Activated T-helper 1 cell treated with anti-CD3 and anti-CD28 coated beads, Interleukin-12 subunit alpha, Interleukin-12 subunit beta, Interleukin-2, Interleukin-4 antibody, amounts not matched to agents 30 ng/mL and 10 ng/mL and 1 ng/mL, durations not matched to agents 14 hours and 24 hours and 36 hours (primary cell): ENCODE results near the gene SWAP70. TPM values are rescaled to one million over a fixed set of nuclear protein-coding genes. Genes with fewer than 3 reads are reported as not detected.

Source experiments
- DNase-seq: peaks from one replicate; pipeline ENCODE4 v3.0.0; 2021; ENCODE audit warnings: low spot score
- H3K27ac Mint-ChIP-seq: one replicate; pipeline ENCODE4 v1.8.0; 2021; ENCODE audit warnings: mild to moderate bottlenecking, mixed read lengths
- H3K27me3 Mint-ChIP-seq: one replicate; pipeline ENCODE4 v1.8.0; 2022; ENCODE audit warnings: mild to moderate bottlenecking, moderate library complexity, mixed read lengths; ENCODE audit not compliant: insufficient read depth
- H3K36me3 Mint-ChIP-seq: one replicate; pipeline ENCODE4 v1.8.0; 2021; ENCODE audit warnings: low read depth, mixed read lengths
- H3K4me1 Mint-ChIP-seq: one replicate; pipeline ENCODE4 v1.8.0; 2021; ENCODE audit warnings: low read depth, mixed read lengths
- H3K4me3 Mint-ChIP-seq: one replicate; pipeline ENCODE4 v1.8.0; 2021; ENCODE audit warnings: mild to moderate bottlenecking, moderate library complexity, mixed read lengths
- H3K9me3 Mint-ChIP-seq: one replicate; pipeline ENCODE4 v1.8.0; 2021; ENCODE audit warnings: mixed read lengths
- intact Hi-C: fragments of 100-400 bp; cut with micrococcal nuclease; formaldehyde crosslinking; loops from one replicate; pipeline ENCODE4 v1.15.1; 2024
- total RNA-seq: library from RNA; stranded (reverse); gene quantifications from 2 replicates; pipeline ENCODE4 v1.2.3, GENCODE V29; 2022

Gene SWAP70
- total RNA-seq, 1 donor from 2014 or later = 8.5 TPM

DNA sequence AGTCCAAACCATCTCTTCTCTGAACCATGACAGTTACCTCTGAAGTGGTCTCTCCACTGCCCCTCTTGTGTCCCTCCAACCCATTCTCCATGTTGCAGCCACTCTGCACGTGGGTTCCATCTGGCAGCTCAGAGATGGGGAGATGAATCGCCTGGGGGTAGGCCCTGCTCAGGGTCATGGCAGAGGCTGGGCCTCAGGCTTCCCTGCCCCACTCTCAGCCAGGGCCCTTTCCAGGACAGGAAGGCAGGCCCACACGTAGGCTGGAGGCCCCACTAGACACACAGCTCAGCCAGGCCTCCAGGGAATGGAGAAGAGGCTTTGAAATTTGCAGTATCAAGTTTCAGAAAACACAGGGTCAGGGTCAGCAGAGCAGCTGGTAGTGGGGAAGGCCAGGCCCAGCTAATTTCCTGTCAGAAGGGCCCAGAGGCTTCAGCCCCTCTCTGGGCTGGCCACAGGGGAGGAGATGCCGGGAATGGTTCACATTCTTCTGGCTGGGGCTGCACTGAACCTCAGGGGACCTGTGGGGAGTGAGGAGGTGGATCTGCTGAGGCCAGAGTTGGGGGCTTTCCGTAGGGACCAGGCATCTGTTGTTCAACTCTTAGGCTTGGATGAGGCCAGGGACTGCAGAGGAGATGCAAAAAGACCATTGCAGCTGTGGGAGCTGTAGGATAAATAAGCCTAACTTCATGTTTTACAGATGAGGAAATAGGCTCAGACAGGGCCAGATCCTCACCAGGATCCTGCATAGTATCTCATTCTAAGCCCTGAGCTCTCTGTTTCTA lies 101.6 kb downstream of the SWAP70 start:
- Mint-ChIP-seq H3K4me1 (peaks cover 17% of the 10 kb centered on the region), H3K36me3 (peaks cover 1% of the 10 kb centered on the region), H3K9me3 (no peaks in the 10 kb centered on the region), H3K27ac (no peak overlapping the region), H3K4me3 (no peak overlapping the region), H3K27me3 (no peaks in the 10 kb centered on the region)
- intact Hi-C loops = no loop called here
- DNase-seq = no peak

DNA sequence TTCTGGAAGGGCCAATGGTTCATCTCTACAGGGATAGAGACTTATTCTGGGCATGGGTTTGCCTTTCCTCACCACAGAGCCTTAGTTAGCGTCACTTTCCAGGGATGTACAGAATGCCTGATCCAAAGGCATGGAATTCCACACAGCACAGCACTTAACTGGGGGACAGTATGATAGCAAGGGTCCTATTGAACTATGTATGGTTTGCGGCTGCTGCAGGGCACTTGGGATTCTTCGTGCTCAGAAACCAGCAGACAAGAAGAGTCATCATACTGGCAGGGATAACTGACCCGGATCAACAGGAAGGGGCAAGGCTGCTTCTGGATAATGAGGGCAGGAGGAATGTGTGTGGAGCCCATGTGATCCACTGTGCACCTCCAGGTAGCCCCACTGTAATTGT lies 105.7 kb downstream of the SWAP70 start:
- intact Hi-C loops = no loop called here
- Mint-ChIP-seq H3K4me3 (no peak overlapping the region), H3K36me3 (peaks cover 1% of the 10 kb centered on the region), H3K9me3 (no peaks in the 10 kb centered on the region), H3K4me1 (peaks cover 1% of the 10 kb centered on the region), H3K27ac (no peak overlapping the region), H3K27me3 (no peaks in the 10 kb centered on the region)
- DNase-seq = no peak

DNA sequence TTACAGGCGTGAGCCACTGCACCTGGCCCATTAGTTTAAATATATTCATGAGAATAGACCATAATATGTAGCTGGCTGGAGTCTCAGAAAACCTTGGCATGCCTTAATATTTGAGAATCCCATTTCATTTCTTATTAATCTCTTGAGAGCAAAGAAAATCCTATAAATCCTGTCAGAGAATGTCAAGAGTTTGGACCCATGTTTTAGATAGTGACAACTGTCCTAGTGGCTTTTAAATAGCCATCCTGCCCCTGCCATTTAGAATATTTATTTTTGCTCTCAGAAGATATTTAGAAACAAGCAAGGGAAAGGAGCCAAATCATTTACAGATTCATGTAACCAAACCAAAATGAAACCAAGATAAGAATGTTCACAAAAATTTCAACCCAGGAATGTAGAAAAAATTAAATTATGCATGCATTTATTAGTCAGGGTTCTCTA lies 107.2 kb downstream of the SWAP70 start:
- H3K27me3 Mint-ChIP-seq = no peaks in the 10 kb centered on the region
- DNase-seq = no peak
- intact Hi-C loops = no loop called here

GRCh38 chr11:9772218-9772617 lies 108.3 kb downstream of the SWAP70 start:
- Mint-ChIP-seq H3K27me3 (no peaks in the 10 kb centered on the region), H3K4me1 (no peaks in the 10 kb centered on the region), H3K9me3 (no peaks in the 10 kb centered on the region), H3K27ac (no peak overlapping the region), H3K4me3 (no peak overlapping the region), H3K36me3 (peaks cover 1% of the 10 kb centered on the region)
- intact Hi-C loops = no loop called here
- DNase-seq = no peak

More for the DNA sequence above, 107.2 kb downstream of the SWAP70 start:
- no peak overlapping the region for H3K4me3 Mint-ChIP-seq
- H3K36me3 Mint-ChIP-seq = peaks cover 1% of the 10 kb centered on the region
- H3K9me3 Mint-ChIP-seq = no peaks in the 10 kb centered on the region
- no peaks in the 10 kb centered on the region for H3K4me1 Mint-ChIP-seq
- H3K27ac Mint-ChIP-seq = no peak overlapping the region

GRCh38 chr11:9773524-9773923 lies 109.6 kb downstream of the SWAP70 start:
- no peak overlapping the region for H3K27ac Mint-ChIP-seq
- H3K9me3 Mint-ChIP-seq = no peaks in the 10 kb centered on the region
- no peaks in the 10 kb centered on the region for H3K27me3 Mint-ChIP-seq
- H3K36me3 Mint-ChIP-seq = peaks cover 1% of the 10 kb centered on the region
- no peak overlapping the region for H3K4me3 Mint-ChIP-seq
- intact Hi-C loops = no loop called here
- DNase-seq = no peak
- no peaks in the 10 kb centered on the region for H3K4me1 Mint-ChIP-seq

DNA sequence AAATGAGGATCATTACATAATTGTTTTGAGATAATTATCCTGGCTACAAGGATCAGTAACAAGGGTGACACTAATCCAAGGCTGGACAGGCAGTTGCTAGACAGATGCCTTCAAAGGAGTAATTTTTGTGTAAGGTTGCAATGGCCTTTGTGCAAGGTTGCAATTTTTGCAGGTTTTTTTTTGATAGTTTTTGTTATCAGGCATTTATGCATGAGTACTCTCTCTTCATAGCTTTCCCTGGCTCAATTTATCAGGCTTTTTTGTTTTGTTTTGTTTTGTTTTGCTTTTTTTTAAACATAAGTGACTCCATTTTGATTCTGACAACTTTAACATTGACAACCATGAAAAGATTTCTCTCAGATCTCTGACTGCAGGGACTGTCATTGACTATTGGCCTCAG lies 110.2 kb downstream of the SWAP70 start:
- no peak for DNase-seq
- intact Hi-C loops = no loop called here
- Mint-ChIP-seq H3K27me3 (no peaks in the 10 kb centered on the region), H3K27ac (no peak overlapping the region), H3K4me1 (no peaks in the 10 kb centered on the region), H3K36me3 (peaks cover 1% of the 10 kb centered on the region), H3K9me3 (no peaks in the 10 kb centered on the region), H3K4me3 (no peak overlapping the region)

- H3K4me1 Mint-ChIP-seq = no peaks in the 10 kb centered on the region
- H3K9me3 Mint-ChIP-seq = no peaks in the 10 kb centered on the region
- DNase-seq = no peak
- peaks cover 1% of the 10 kb centered on the region for H3K36me3 Mint-ChIP-seq
- H3K4me3 Mint-ChIP-seq = no peak overlapping the region
- intact Hi-C loops = no loop called here
- H3K27me3 Mint-ChIP-seq = no peaks in the 10 kb centered on the region
- H3K27ac Mint-ChIP-seq = no peak overlapping the region
These were observed 110.9 kb downstream of the SWAP70 start for GRCh38 chr11:9774591-9775397.

- H3K27ac Mint-ChIP-seq = no peak overlapping the region
- H3K4me3 Mint-ChIP-seq = no peak overlapping the region
- no peaks in the 10 kb centered on the region for H3K27me3 Mint-ChIP-seq
- H3K4me1 Mint-ChIP-seq = no peaks in the 10 kb centered on the region
- DNase-seq = no peak
- no peaks in the 10 kb centered on the region for H3K36me3 Mint-ChIP-seq
- H3K9me3 Mint-ChIP-seq = no peaks in the 10 kb centered on the region
- intact Hi-C loops = no loop called here
These were observed 111.5 kb downstream of the SWAP70 start for GRCh38 chr11:9775398-9775779.

GRCh38 chr11:9776203-9776602 lies 112.3 kb downstream of the SWAP70 start:
- Mint-ChIP-seq H3K4me3 (no peak overlapping the region), H3K9me3 (no peaks in the 10 kb centered on the region), H3K36me3 (no peaks in the 10 kb centered on the region), H3K4me1 (no peaks in the 10 kb centered on the region), H3K27me3 (no peaks in the 10 kb centered on the region), H3K27ac (no peak overlapping the region)
- intact Hi-C loops = no loop called here
- no peak for DNase-seq

DNA sequence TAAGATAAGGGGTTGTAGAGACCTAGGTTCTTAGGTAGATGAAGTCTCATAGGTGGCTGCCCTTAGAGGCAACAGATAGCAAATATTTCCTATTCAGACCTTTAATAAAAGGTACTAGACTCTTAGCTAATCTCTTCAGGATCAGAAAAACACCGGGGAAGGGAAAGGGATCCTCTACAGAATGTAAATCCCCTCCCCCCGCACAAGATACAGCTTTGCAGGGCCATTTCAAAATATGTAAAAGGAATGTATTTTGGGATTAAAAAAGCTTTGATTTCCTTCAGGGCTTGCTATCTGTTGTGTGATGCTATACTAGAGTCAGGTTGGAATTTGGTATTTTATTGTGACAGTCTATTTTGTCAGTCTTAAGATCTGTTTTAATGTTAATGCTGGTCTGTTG lies 113.2 kb downstream of the SWAP70 start:
- DNase-seq = no peak
- Mint-ChIP-seq H3K27me3 (no peaks in the 10 kb centered on the region), H3K4me3 (no peak overlapping the region), H3K27ac (no peak overlapping the region), H3K4me1 (no peaks in the 10 kb centered on the region), H3K9me3 (no peaks in the 10 kb centered on the region), H3K36me3 (no peaks in the 10 kb centered on the region)
- intact Hi-C loops = no loop called here

GRCh38 chr11:9777525-9777924 lies 113.6 kb downstream of the SWAP70 start:
- H3K4me3 Mint-ChIP-seq = no peak overlapping the region
- intact Hi-C loops = no loop called here
- no peak for DNase-seq
- H3K27ac Mint-ChIP-seq = no peak overlapping the region
- H3K36me3 Mint-ChIP-seq = no peaks in the 10 kb centered on the region
- H3K4me1 Mint-ChIP-seq = no peaks in the 10 kb centered on the region
- H3K9me3 Mint-ChIP-seq = no peaks in the 10 kb centered on the region
- no peaks in the 10 kb centered on the region for H3K27me3 Mint-ChIP-seq

DNA sequence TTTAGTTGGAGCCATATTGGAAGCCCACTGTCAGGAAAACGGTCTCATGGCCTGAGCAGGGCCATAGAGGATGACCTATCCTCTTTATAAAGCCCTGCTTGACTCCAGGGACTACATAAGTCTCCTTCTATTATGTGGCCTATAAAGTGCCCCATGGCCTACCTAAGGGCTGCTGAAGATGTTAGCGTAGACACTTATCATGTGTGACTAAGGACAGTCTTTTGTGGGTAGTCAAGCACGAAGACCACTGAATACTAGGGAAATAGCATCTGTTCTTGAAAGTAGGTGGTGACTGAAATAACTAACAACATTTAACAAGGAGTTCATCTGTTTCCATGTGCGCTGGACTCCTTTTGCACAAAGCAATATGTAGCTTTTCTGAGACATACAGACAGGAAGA lies 117.1 kb downstream of the SWAP70 start:
- no peak overlapping the region for H3K4me3 Mint-ChIP-seq
- no peaks in the 10 kb centered on the region for H3K36me3 Mint-ChIP-seq
- no peaks in the 10 kb centered on the region for H3K4me1 Mint-ChIP-seq
- H3K27ac Mint-ChIP-seq = no peak overlapping the region
- no peaks in the 10 kb centered on the region for H3K27me3 Mint-ChIP-seq
- intact Hi-C loops = no loop called here
- no peak for DNase-seq
- no peaks in the 10 kb centered on the region for H3K9me3 Mint-ChIP-seq

GRCh38 chr11:9783986-9784385 lies 120.1 kb downstream of the SWAP70 start:
- DNase-seq = no peak
- Mint-ChIP-seq H3K4me1 (no peaks in the 10 kb centered on the region), H3K36me3 (no peaks in the 10 kb centered on the region), H3K9me3 (no peaks in the 10 kb centered on the region), H3K4me3 (no peak overlapping the region), H3K27me3 (no peaks in the 10 kb centered on the region), H3K27ac (no peak overlapping the region)
- intact Hi-C loops = no loop called here
